Activated CD4-positive, CD25-positive, alpha-beta regulatory T cell treated with anti-CD3 and anti-CD28 coated beads, Interleukin-2, amount 50 U/mL, for 72 hours (primary cell): ENCODE measurements around the gene EEIG2.
"Not testable (repeated sequence)": the region's sequence is repeated elsewhere in the genome, so short reads cannot be mapped to it uniquely, and the experiment has no call there.

Experiments used
- DNase-seq: peaks from one replicate; pipeline ENCODE4 v3.0.0; 2021

EEIG2 gene

DNA sequence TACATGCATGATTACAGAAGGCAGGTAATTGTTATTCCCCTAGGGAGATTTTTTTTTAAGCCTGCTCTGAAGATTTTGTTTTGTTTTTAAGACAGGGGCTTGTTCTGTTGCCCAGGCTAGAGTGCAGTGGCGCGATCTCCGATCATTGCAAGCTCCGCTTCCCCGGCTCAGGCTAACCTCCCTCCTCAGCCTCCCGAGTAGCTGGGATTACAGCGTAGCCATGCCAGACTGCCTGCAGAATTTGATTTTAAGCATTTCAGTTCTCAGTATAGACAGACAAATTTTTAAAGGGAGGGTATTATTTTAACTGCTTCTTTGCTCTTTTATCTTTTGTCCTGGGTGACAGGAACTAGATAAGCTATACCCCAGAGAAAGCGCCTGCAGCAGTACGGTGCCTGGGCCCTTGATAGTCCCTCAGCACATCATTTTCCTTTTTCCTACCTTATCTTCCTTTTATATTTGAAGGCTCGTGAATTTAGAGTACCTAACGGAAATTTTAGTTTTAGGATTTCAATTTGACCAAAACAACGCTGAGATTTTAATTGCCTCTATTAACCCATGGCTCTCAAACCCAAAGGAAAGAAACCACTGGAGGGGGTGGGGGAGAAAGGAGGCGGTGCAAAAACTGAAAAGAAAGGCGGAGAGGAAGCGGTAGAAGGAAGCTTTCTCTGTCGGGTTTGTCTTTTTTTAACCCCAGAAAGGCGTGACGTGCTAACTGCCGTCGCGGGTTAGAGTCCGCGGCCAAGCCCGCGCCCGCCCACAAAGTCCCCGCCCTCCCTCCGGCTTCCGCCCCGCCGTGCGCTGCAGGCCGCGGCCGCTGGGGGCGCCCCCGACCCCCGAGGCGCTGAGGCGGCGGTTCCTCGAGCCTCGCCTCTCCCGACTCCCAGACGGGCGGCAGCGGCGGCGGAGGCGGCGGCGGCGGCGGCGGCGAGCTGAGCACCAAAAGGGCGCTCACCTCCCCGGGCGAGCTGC lies at the start of gene EEIG2:
Gene EEIG2 (plus strand): TSS at position 886 of the 972 bp plus-strand sequence. CDS start 329 bp downstream, outside the sequence.
- peak; percentile 91 for DNase-seq

GRCh38 chr1:108511764-108512163 lies 48.1 kb upstream of the EEIG2 start:
- no peak for DNase-seq

- DNase-seq = no peak
Measured at GRCh38 chr1:108512239-108513043, 47.5 kb upstream of the EEIG2 start.

- DNase-seq = no peak
Measured at GRCh38 chr1:108513044-108513415, 46.9 kb upstream of the EEIG2 start.

- not testable (repeated sequence) for DNase-seq
Measured at GRCh38 chr1:108513914-108514313, 46.0 kb upstream of the EEIG2 start.

DNA sequence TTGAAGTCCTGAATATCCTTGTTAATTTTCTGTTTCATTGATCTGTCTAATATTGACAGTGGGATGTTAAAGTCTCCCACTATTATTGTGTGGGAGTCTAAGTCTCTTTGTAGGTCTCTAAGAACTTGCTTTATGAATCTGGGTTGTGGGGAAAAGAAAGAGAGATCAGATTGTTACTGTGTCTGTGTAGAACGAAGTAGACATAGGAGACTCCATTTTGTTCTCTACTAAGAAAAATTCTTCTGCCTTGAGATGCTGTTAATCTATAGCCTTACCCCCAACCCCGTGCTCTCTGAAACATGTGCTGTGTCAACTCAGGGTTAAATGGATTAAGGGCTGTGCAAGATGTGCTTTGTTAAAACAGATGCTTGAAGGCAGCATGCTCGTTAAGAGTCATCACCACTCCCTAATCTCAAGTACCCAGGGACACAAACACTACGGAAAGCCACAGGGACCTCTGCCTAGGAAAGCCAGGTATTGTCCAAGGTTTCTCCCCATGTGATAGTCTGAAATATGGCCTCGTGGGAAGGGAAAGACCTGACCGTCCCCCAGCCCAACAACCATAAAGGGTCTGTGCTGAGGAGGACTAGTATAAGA lies 42.5 kb upstream of the EEIG2 start:
- DNase-seq = not testable (repeated sequence)

GRCh38 chr1:108521990-108522393 lies 37.9 kb upstream of the EEIG2 start:
- DNase-seq = no peak

- no peak for DNase-seq
Measured at GRCh38 chr1:108523829-108524228, 36.1 kb upstream of the EEIG2 start.

- no peak for DNase-seq
Measured at GRCh38 chr1:108524676-108525075, 35.2 kb upstream of the EEIG2 start.

GRCh38 chr1:108527135-108527534 lies 32.8 kb upstream of the EEIG2 start:
- DNase-seq = no peak

DNA sequence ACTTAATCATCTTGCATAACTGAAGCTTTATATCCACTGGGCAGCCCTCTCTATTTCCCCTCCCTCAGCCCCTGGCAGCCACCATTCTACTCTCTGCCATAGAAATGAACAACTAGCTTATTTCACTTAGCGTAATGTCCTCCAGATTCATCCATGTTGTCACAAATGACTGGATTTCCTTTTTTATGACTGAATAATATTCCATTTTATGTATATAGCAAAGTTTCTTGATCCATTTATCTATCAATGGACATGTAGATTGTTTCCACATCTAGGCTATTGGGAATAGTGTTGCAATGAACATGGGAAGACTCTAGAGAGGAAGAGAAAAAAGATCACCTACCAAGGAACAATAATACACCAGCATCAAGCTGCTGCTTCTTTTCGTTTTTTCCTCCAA lies 32.1 kb upstream of the EEIG2 start:
- DNase-seq = no peak

GRCh38 chr1:108531444-108531843 lies 28.5 kb upstream of the EEIG2 start:
- DNase-seq = no peak

DNA sequence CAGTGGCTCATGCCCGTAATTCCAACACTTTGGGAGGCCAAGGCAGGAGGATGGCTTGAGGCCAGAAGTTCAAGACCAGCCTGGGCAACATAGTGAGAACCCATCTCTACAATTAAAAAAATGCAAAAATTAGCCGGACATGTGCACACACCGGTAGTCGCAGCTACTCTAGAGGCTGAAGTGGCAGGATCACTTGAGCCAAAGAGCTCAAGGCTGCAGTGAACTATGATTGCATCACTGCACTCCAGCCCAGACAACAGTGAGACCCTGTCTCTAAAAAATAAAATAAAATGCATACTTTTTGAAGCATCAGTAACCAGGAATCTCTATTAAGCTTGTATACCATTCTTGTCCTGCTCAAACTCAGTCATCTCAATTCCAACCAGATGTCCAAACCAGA lies 27.2 kb upstream of the EEIG2 start:
- DNase-seq = no peak

DNA sequence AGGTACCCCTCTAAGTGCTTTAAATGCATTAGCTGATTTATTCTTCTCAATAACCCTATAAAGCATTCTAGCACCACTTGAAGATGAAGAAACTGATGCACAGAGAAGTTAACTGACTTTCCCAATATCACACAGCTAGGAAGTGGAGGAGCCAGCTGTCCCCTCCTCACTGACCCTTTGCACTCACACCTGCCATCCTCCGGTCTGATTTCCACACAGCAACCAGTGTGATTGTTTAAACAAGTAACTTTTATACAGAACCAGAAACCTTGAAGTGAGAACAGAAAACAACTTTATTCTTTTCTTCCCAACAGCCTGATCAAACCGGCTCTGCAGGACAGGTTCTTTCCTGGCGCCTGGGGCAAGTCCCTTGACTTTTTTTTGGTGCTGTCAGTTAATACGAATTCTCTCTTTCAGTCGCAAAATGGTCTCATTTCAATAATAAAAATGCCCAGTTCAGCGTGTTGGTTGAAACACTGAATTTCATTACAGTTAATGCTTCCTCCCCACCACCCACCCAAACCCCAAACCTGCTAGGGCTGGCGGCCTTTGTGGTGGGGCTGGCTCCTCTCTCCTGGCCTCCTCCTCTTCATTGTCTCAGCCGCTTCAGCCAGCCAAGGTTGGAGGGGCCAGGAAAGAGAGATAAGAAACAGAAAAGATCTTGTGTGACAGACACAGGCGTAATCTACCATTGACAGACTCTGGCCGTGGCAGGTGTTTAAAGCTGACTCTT lies 26.4 kb upstream of the EEIG2 start:
- no peak for DNase-seq

DNA sequence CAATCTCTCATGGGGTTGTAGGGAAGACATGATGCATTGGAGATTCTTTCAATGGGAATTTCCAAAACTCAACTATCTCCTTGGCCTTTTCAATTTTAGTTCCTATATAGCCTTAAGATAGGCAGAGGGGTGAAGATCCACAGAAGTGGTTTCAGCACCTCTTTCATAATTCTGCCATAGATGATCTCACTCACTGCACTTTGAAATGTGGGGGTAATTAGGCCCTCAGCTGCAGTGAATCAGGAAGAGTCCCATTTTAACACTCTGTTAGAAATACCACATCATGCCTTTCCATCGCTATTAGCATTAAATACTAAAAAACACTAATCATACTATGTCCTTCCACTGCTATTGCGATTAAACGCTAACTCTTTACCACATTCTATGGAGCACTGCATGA lies 25.1 kb upstream of the EEIG2 start:
- no peak for DNase-seq

DNA sequence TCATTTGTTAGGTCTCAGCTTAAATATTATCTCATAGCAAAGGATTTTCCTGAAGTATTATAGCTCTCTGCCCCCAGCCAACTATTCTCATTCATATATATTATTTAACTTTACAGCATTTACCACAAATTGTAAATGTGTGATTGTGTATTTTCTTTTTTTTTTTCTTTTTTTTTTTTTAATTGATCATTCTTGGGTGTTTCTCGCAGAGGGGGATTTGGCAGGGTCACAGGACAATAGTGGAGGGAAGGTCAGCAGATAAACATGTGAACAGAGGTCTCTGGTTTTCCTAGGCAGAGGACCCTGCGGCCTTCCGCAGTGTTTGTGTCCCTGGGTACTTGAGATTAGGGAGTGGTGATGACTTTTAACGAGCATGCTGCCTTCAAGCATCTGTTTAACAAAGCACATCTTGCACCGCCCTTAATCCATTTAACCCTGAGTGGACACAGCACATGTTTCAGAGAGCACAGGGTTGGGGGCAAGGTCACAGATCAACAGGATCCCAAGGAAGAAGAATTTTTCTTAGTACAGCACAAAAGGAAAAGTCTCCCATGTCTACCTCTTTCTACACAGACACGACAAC lies 24.5 kb upstream of the EEIG2 start:
- not testable (repeated sequence) for DNase-seq

DNA sequence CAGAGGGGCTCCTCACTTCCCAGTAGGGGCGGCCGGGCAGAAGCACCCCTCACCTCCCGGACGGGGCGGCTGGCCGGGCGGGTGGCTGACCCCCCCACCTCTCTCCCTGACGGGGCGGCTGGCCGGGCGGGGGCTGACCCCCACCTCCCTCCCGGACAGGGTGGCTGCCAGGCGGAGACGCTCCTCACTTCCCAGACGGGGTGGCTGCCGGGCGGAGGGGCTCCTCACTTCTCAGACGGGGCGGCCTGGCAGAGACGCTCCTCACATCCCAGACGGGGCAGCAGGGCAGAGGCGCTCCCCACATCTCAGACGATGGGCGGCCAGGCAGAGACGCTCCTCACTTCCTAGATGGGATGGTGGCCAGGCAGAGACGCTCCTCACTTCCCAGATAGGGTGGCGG lies 23.9 kb upstream of the EEIG2 start:
- not testable (repeated sequence) for DNase-seq

- not testable (repeated sequence) for DNase-seq
Measured at GRCh38 chr1:108536791-108537190, 23.1 kb upstream of the EEIG2 start.

GRCh38 chr1:108537976-108538375 lies 21.9 kb upstream of the EEIG2 start:
- no peak for DNase-seq

- no peak for DNase-seq
Measured at GRCh38 chr1:108540977-108541376, 18.9 kb upstream of the EEIG2 start.

- DNase-seq = no peak
Measured at GRCh38 chr1:108541861-108542260, 18.0 kb upstream of the EEIG2 start.

DNA sequence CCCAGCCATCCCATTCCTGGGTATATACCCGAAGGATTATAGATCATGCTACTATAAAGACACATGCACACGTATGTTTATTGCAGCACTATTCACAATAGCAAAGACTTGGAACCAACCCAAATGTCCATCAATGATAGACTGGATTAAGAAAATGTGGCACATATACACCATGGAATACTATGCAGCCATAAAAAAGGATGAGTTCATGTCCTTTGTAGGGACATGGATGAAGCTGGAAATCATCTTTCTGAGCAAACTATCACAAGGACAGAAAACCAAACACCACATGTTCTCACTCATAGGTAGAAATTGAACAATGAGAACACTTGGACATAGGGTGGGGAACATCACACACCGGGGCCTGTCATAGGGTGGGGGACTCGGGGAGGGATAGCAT lies 12.4 kb upstream of the EEIG2 start:
- not testable (repeated sequence) for DNase-seq
